GM12875 (cell line): ENCODE results near the gene RANGRF.
A peak's percentile ranks its signal among the peaks of the same experiment; 100 is the strongest.
"Not testable (repeated sequence)": the region's sequence is repeated elsewhere in the genome, so short reads cannot be mapped to it uniquely, and the experiment has no call there.

Experiments used
- H3K4me3 ChIP-seq: one replicate; pipeline ENCODE4 v1.5.1; 2011; ENCODE audit warnings: low read depth, low read length, control low read depth
- TF ChIP-seq, protein P1 (sequence below): IDR thresholded peaks from 2 replicates; pipeline ENCODE4 v1.5.1; 2011; ENCODE audit warnings: low read depth, mild to moderate bottlenecking, control low read depth, inconsistent platforms, low read length, moderate library complexity, borderline replicate concordance; ENCODE audit not compliant: insufficient read depth

The RANGRF gene, protein sequence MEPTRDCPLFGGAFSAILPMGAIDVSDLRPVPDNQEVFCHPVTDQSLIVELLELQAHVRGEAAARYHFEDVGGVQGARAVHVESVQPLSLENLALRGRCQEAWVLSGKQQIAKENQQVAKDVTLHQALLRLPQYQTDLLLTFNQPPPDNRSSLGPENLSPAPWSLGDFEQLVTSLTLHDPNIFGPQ

GRCh38 chr17:8288336-8289102 lies at the start of gene RANGRF:
TSS of gene RANGRF (plus strand) at chr17:8288670. CDS start at chr17:8288789, 119 bp downstream.
- H3K4me3 ChIP-seq = peak within 1 kb of the TSS; percentile 68
- TF ChIP-seq, protein P1, sequence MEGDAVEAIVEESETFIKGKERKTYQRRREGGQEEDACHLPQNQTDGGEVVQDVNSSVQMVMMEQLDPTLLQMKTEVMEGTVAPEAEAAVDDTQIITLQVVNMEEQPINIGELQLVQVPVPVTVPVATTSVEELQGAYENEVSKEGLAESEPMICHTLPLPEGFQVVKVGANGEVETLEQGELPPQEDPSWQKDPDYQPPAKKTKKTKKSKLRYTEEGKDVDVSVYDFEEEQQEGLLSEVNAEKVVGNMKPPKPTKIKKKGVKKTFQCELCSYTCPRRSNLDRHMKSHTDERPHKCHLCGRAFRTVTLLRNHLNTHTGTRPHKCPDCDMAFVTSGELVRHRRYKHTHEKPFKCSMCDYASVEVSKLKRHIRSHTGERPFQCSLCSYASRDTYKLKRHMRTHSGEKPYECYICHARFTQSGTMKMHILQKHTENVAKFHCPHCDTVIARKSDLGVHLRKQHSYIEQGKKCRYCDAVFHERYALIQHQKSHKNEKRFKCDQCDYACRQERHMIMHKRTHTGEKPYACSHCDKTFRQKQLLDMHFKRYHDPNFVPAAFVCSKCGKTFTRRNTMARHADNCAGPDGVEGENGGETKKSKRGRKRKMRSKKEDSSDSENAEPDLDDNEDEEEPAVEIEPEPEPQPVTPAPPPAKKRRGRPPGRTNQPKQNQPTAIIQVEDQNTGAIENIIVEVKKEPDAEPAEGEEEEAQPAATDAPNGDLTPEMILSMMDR = no peak

DNA sequence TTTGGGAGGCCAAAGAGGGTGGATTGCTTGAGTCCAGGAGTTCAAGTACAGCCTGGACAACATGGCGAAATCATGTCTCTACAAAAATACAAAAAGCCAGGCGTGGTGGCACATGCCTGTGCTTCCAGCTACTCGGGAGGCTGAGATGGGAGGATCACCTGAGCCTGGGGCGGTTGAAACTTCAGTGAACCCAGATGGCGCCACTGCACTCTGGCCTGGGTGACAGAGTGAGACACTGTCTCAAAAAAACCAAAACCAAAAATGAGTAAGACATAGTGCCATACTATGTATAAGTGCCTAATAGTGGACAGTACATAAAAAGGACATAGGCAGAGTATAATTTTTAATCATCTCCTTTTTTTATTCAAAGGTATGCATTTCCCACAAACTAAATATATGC lies 44.6 kb upstream of the RANGRF start:
- H3K4me3 ChIP-seq = no peak overlapping the region
- TF ChIP-seq, protein P1 = no peak

DNA sequence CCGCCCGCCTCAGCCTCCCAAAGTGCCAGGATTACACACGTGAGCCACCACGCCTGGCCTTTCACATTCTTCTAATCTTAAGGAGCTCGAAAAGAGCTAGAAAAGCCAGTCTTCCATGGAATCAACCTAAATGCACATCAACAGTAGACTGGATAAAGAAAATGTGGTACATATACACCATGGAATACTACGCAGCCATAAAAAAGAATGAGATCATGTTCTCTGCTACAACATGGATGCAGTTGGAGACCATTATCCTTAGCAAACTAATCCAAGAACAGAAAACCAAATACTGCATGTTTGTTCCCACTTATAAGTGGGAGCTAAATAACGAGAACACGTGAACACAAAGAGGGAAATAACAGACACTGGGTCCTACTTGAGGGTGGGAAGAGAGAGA lies 43.7 kb upstream of the RANGRF start:
- TF ChIP-seq, protein P1 = no peak
- no peak overlapping the region for H3K4me3 ChIP-seq

GRCh38 chr17:8248751-8249607 lies 39.5 kb upstream of the RANGRF start, which contains the start of gene PFAS:
TSS of gene PFAS (plus strand) at chr17:8249289. CDS start at chr17:8253938, 4,649 bp downstream.
- H3K4me3 ChIP-seq = peak within 1 kb of the TSS; percentile 81
- TF ChIP-seq, protein P1 = no peak

DNA sequence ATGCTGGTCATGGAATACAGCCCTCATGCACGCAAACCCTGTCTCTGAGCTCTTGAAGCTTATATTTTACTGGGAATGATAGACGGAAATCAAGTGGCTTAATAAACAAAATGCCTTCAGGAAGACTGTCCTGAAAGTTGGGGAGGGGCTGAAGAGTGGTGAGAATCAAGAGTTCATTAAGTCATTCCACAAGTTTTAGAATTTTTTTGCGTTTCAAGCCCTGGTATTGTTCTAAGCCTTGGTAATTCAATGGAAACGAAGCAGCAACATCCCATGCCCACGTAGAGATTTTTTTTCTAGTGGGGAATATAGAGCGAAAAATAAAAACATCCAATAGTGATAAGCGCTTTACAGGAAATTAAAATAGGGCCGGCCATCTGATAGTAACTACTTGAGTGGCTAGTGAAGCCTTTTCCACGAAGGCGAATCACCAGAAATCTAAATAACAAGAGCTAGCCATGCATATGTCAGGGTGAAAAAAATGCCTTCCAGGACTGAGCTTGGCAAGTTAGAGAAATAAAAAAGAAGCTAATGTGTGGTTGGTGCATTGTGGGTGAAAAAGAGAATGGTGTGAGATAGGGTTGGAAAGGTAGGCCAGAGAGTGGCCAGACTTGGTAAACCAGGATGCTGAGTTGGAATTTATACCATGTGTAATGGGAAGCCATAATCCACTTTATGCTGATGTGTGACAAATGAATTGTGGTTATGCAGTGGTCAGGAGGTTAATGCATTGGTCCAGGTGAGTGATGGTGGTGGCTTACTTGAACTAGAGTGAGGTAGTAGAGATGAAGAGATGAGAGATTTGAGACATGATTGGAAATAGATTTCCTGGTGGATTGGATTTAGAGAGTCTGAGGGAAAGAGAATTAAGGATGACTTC lies 38.6 kb upstream of the RANGRF start:
- TF ChIP-seq, protein P1 = no peak
- H3K4me3 ChIP-seq = peak overlapping the region; percentile 81

GRCh38 chr17:8251411-8251810 lies 37.1 kb upstream of the RANGRF start:
- not testable (repeated sequence) for H3K4me3 ChIP-seq

- TF ChIP-seq, protein P1 = no peak
Observed at GRCh38 chr17:8253801-8254200, 34.7 kb upstream of the RANGRF start.

More at GRCh38 chr17:8253801-8254200, 34.7 kb upstream of the RANGRF start:
- no peak overlapping the region for H3K4me3 ChIP-seq
